ENCODE data around the gene CLDN10.

The CLDN10 gene

DNA sequence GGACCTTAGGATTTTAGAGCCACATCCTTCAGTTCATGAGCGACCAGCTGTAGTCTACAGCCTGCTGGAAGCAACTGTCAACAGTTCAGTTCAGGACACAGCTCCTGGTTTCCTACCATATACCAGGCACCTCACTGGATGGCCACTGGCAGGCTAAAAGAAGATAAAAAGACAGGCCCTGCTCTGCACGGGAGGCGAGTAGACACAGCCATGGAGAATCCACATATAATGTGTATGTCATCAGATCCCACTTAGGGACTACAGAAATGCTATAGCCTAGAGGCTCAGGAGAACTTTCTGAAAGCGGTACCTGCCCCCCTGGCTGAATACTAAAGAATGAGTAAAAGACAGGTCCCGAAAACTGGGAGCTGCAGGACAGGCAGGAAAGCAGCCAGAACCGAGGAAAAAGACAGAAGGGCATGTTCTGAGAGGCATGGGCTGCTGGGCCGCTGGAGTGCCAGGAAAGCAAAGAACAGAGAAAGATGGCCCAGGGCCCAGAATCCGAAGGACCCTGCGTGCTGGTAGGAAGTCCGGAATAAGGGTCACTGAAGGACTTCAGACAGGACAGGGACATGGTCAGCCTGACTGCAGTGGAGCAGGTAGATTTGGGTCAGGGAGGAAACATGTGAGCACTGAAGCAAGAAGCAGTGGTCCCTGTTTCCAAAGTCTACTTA is 68.4 kb downstream of the CLDN10 start:
- TF ChIP-seq, protein P1, sequence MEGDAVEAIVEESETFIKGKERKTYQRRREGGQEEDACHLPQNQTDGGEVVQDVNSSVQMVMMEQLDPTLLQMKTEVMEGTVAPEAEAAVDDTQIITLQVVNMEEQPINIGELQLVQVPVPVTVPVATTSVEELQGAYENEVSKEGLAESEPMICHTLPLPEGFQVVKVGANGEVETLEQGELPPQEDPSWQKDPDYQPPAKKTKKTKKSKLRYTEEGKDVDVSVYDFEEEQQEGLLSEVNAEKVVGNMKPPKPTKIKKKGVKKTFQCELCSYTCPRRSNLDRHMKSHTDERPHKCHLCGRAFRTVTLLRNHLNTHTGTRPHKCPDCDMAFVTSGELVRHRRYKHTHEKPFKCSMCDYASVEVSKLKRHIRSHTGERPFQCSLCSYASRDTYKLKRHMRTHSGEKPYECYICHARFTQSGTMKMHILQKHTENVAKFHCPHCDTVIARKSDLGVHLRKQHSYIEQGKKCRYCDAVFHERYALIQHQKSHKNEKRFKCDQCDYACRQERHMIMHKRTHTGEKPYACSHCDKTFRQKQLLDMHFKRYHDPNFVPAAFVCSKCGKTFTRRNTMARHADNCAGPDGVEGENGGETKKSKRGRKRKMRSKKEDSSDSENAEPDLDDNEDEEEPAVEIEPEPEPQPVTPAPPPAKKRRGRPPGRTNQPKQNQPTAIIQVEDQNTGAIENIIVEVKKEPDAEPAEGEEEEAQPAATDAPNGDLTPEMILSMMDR (IDR thresholded peaks at IDR 0.05; ENCODE audit: insufficient read depth, missing control alignments): no peak
- FAIRE-seq (no peak), DNase-seq (ENCODE audit: insufficient read length, low spot score) (no peak)

DNA sequence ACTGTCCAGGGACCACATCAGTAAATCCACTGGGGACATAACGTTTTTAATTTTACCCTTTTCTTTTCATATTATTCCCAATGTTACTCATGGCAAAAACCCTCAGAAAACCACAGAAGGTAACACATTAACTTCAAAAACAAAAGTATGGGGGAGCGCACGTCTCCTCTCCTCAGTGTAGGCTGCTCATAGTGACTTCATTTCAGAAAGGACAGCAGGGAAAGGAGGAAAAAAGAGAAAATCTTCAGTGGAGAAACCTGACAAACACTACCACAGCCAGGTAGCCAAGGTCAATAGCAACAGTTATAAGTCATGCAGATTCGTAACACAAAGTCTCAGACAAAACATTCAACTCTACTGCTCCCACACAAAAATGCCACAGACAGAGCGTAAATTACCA is 70.6 kb downstream of the CLDN10 start:
- TF ChIP-seq, protein P1 (IDR thresholded peaks at IDR 0.05; ENCODE audit: insufficient read depth, missing control alignments): no peak
- no peak for DNase-seq (ENCODE audit: insufficient read length, low spot score)
- FAIRE-seq: no peak

DNA sequence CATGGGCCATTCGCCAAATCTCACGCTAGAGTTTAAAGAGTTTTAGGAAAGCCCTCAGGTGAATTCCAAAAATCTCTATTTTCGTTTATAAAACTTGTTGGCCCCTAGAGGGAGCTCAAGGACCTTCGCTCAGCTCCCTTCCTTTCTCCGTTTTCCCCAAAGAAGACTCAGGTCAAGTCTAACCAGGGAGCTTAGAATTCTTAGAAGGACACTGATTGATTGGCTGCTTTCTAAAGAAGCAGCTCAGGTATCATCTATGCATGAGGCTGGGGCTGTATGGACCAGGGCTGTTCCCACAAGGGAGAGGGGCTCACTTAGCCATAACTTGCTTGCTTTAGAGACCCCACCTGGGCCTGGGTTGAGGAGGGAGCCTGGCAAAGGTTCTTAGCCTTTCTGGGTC is 71.5 kb downstream of the CLDN10 start:
- DNase-seq (ENCODE audit: insufficient read length, low spot score) (no peak), FAIRE-seq (no peak)
- TF ChIP-seq, protein P1 (IDR thresholded peaks at IDR 0.05; ENCODE audit: insufficient read depth, missing control alignments): peak; percentile 64

DNA sequence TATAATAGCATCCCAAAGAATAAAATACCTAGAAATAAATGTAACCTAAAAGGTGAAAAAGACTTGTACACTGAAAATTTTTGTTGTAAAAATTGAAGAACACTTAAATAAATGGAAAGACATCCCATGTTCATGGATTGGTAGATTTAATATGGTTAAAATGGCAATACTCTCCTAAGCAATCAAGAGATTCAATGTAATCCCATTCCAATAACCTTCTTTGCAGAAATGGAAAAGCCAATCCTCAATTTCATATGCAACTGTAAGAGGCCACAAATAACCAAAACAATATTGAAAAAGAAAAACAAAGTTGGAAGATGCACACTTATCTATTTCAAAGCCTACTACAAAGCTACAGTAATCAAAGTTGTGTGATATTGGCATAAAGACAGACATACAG is 74.2 kb downstream of the CLDN10 start:
- TF ChIP-seq, protein P1 (IDR thresholded peaks at IDR 0.05; ENCODE audit: insufficient read depth, missing control alignments): no peak
- no peak for FAIRE-seq

DNA sequence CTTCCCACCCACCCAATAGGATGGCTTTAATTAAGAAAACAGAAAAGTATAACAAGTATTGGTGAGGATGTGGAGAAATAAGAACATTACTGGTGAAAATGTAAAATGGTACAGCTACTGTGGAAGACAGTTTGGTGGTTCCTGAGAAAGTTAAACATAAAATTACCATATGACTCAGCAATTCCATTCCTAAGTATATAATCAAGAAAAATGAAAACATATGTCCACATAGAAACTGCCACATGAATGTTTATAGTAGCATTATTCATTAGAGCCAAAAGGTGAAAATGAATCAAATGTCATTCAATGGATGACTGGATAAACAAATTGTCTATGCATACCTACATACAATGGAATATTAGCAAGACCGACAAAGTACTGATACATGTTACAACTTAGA is 75.1 kb downstream of the CLDN10 start:
- FAIRE-seq (no peak), DNase-seq (ENCODE audit: insufficient read length, low spot score) (no peak)
- TF ChIP-seq, protein P1 (IDR thresholded peaks at IDR 0.05; ENCODE audit: insufficient read depth, missing control alignments): no peak

More for the DNA sequence above, 74.2 kb downstream of the CLDN10 start:
- no peak for DNase-seq (ENCODE audit: insufficient read length, low spot score)

DNA sequence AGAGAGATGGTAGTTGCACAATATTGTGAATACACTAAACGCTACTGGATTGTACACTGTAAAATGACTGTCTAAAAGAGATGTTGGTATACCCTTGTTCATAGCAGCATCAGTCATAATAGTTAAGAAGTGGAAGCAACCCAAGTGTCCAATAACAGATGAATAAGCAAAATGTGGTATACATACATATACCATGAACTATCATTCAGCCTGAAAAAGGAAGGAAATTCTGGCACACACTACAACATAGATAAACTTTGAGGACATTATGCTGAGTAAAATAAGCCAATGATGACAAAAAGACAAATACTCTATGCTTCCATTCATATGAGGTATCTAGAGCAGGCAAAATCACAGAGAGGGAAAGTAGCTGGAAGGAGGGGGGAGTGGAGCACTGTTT is 76.0 kb downstream of the CLDN10 start:
- DNase-seq (ENCODE audit: insufficient read length, low spot score) (no peak), FAIRE-seq (no peak)
- TF ChIP-seq, protein P1 (IDR thresholded peaks at IDR 0.05; ENCODE audit: insufficient read depth, missing control alignments): no peak

DNA sequence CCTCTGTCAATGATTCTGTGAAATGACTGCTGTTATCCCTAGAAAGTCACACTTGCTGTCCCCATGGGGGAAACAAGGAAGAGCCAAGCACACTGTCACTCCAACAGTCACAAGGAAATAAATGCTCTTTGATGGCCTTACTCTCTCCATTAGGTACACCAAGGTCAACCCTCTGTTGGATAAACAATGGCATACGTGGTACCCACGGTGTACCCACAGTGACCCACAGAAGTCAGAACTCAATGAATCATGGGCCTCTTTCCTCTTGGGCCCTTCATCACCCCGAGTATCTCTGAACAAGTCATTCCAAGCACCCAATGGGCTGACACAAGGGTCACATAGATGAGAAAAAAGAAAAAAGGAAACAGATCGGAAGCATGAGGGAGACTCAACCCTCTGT is 76.6 kb downstream of the CLDN10 start:
- DNase-seq (ENCODE audit: insufficient read length, low spot score) (no peak), FAIRE-seq (no peak)
- TF ChIP-seq, protein P1 (IDR thresholded peaks at IDR 0.05; ENCODE audit: insufficient read depth, missing control alignments): no peak

All from D721Med (cell line).